ENCODE measurements around the gene PICK1.

DNA sequence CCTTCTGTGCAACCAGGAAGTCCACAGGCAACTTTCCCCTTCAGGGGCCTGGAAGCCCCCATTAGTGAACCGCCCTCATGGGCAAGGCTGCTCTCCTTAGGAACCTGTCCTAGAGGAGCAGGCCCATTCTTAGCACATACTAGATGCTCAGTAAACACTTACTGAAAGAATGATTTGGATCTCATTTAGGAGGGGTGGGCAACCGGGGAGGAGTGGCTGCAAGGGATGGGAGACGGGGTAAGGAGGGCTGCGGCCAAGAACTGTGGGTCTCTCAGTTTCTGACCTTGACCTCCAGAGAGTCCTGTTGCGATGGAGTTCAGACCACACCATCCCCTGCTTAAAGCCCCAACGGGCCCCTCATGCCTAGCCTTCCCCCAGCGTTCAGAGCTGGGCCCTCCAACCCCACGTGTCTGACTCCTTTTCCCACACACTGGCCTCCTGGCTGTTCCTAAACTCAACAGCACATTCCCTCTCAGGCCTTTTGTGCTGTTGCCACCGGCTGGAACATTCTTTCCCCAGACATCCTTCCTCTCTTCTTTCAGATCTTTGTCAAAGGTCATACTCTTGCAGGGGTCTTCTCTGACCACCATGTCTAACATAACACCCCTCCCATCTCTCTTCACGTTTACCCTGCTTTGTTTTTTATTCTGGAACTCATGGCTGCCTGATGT lies 20.7 kb upstream of the PICK1 start:
- TF ChIP-seq POLR2AphosphoS5 (IDR thresholded peaks at IDR 0.05; ENCODE audit: low read depth, low read length) (no peak), CTCF (IDR thresholded peaks at IDR 0.05) (no peak), TCF7L2 (IDR thresholded peaks at IDR 0.05; ENCODE audit: low read depth, low read length) (no peak), SIN3A (IDR thresholded peaks at IDR 0.05; ENCODE audit: borderline replicate concordance, insufficient read depth, low read depth, low read length) (no peak)
